ENCODE data around the gene ST3GAL3. TPM values are rescaled to one million over a fixed set of nuclear protein-coding genes. Genes with fewer than 3 reads are reported as not detected.

The ST3GAL3 gene
- total and polyA plus RNA-seq, 2 donors (not counting 3 experiments of a cell fraction or from before 2014, with no cell fraction given): 14.3 to 35.8 TPM

- no peak overlapping the region for H3K4me3 ChIP-seq (replicated peaks in 1 of 3; ENCODE audit: insufficient read depth in 1 of 3, low read depth in 1 of 3, low read length in 3 of 3)
- no peaks in the 10 kb centered on the region for H3K79me2 ChIP-seq (ENCODE audit: control insufficient read depth, insufficient read depth, low read length)
- no peaks in the 10 kb centered on the region for H3K36me3 ChIP-seq (ENCODE audit: control insufficient read depth in 2 of 2, extremely low read depth in 1 of 2, insufficient read depth in 2 of 2, low read length in 2 of 2)
- no peak overlapping the region for H3K27ac ChIP-seq (ENCODE audit: insufficient read depth, low read depth, low read length)
- BruUV-seq (replicated peaks): no TSS peak
- intact Hi-C loops (cut with micrococcal nuclease) (no loop called here), dilution Hi-C loops (cut with MboI; ENCODE audit: extremely low pct_ligation_motif_present, low sequenced_read_pairs) (no loop called here)
- H3K4me1 ChIP-seq (ENCODE audit: control insufficient read depth, extremely low read depth, insufficient read depth, low read length): no peaks in the 10 kb centered on the region
- no peaks in the 10 kb centered on the region for H3K9me1 ChIP-seq (replicated peaks; ENCODE audit: control insufficient read depth, extremely low read depth, insufficient read depth, low read length)
- POLR2A ChIA-PET: no interaction called here
- CTCF ChIA-PET: no interaction called here
- no peaks in the 10 kb centered on the region for H3K27me3 ChIP-seq (ENCODE audit: control insufficient read depth in 2 of 2, insufficient read depth in 2 of 2, low read length in 2 of 2)
- no peak for FAIRE-seq
- no peak overlapping the region for H3K4me2 ChIP-seq (ENCODE audit: insufficient read depth, low read length)
- H3K9ac ChIP-seq (replicated peaks; ENCODE audit: extremely low read depth, insufficient read depth, low read length): no peak overlapping the region
- H3K9me3 ChIP-seq (replicated peaks; ENCODE audit: control insufficient read depth, insufficient read depth, low read length): no peaks in the 10 kb centered on the region
- no peak for TF ChIP-seq FOS (IDR thresholded peaks at IDR 0.05; ENCODE audit: borderline replicate concordance, insufficient read depth, low read length)
- TF ChIP-seq CTCF (IDR thresholded peaks at IDR 0.05; ENCODE audit: extremely low read depth in 1 of 2, insufficient read depth in 1 of 2, low read depth in 1 of 2, low read length in 2 of 2): no peak
- no peak for TF ChIP-seq JUN (IDR thresholded peaks at IDR 0.05; ENCODE audit: borderline replicate concordance, insufficient read depth, insufficient read length, low read depth)
- no peak for TF ChIP-seq MYC (IDR thresholded peaks at IDR 0.05; ENCODE audit: low read depth, low read length)
- TF ChIP-seq POLR2A (IDR thresholded peaks at IDR 0.05; ENCODE audit: low read depth, low read length): no peak
- no peak for TF ChIP-seq POLR2AphosphoS5 (IDR thresholded peaks at IDR 0.05; ENCODE audit: insufficient read depth, low read depth, low read length)
- TF ChIP-seq EZH2 (IDR thresholded peaks at IDR 0.05; ENCODE audit: borderline replicate concordance, low read depth, low read length, severe bottlenecking): no peak
- TF ChIP-seq GATA2 (IDR thresholded peaks at IDR 0.05; ENCODE audit: insufficient read depth, insufficient read length, low read depth, low read length): no peak
- TF ChIP-seq MAX (IDR thresholded peaks at IDR 0.05; ENCODE audit: insufficient read depth, insufficient read length): no peak
- no peaks in the 10 kb centered on the region for H4K20me1 ChIP-seq (replicated peaks; ENCODE audit: control insufficient read depth, extremely low read depth, insufficient read depth, low read length)
- H2AFZ ChIP-seq (ENCODE audit: low read depth, low read length): no peak overlapping the region
- no peak for DNase-seq (ENCODE audit: low read depth, low spot score)
These were observed 178.0 kb downstream of the ST3GAL3 start for GRCh38 chr1:43885279-43885801.
